Activated CD8-positive, alpha-beta memory T cell treated with anti-CD3 and anti-CD28 coated beads for 24 hours (primary cell): ENCODE measurements around the gene UBD.

Experiments
- DNase-seq: peaks from one replicate; pipeline ENCODE4 v3.0.0-alpha.2; 2020

UBD gene

GRCh38 chr6:29559524-29560287 is at the start of gene UBD:
Gene UBD (minus strand): TSS chr6:29559732. CDS start chr6:29559701, 31 bp downstream.
- DNase-seq, result no peak

DNA sequence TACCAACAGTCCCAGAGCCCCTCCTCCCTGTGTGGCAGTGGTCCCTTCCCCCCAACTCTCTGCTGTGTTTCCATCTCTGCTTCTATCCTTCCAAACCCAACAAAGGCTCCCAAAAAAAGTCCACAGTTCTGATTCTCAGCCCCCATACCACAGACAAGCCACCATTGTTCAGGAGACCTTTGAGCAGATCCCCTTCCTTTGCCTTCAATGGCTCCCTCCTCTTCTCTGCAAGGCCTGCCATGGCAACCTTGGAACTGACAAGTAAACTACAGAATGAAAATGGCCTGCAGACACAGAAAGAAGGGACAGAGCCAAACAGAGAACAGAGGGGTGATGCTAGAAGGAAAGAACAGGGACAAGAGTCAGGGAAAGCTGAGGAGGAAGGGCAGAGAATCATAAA is 48.6 kb upstream of the UBD start:
- no peak for DNase-seq

- no peak for DNase-seq
Observed at GRCh38 chr6:29603930-29604329, 44.4 kb upstream of the UBD start.

DNA sequence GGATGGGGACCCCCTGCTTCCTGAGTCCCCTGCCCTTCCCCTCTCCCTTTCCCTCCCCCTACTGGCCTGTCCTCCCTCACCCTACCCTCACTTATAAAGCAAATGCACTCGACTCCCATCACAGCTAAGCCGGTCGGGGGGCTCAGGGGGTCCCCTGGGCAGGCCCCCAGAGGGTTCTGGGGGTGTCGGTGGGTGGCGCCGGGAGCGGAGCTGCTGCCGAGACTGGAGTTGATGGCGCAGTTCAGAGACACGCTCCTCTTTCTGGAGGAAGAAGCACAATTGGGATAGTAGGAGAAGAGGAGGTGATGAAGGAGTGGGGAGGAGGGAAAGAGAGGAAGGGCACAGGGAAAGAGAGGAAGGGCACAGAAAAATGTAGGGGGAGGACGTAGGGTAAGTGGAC is 43.9 kb upstream of the UBD start:
- DNase-seq, result no peak

- no peak for DNase-seq
Observed at GRCh38 chr6:29602564-29603361, 43.2 kb upstream of the UBD start.

DNA sequence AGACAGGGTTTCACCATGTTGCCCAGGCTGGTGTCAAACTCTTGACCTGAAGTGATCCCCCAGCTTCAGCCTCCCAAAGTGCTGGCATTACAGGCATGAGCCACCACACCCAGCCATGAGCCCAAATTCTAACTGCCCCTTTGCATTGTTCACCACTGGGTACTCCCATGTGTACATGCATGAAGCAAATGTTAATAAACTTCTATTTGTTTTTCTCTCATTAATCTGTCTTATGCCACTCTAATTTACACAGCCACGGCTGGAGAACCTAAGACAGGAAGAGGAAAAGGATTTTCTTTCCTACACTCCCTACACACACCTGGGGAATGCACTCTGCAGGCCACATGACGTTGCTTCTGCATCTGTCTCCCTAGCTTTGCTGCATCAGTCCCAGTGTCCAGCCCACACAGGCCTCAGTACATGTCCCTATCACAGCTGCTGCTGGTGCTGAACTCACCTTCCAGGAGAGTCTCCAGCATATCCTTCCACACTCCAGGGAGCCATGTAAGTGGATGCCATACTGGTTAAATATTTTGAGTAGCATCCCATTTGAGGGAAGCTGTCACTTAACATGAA is 38.7 kb upstream of the UBD start:
- no peak for DNase-seq

GRCh38 chr6:29597184-29597583 is 37.7 kb upstream of the UBD start:
- no peak for DNase-seq

- DNase-seq, result no peak
Observed at GRCh38 chr6:29596381-29596900, 36.9 kb upstream of the UBD start.

DNA sequence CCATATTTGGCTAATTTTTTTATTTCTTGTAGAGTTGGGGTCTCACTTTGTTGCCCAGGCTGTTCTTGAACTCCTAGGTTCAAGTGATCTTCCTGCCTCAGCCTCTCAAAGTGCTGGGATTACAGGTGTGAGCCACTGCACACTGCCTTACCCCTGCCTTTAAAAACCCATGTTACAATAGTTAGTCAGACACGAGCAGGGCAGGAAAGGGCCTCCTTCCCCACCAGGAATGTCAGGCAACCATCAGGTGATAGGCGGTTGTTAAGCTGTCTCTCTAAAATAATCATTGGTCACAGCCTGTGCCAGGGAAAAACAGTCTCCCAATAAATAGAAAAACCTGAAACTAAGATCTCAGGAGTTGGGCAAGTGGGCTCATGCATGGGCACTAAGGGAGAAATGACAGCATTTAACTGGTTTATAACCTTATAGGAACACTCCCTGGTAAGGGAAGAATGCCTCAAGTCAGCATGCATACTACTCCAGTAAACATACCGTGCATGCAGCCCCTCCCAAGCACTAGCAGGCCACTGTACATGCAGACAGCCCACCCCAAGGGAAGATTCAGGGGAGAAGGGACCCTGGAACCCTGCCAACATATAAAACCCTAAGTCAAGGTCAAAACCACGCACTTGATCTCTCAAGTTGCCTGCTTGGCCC is 33.8 kb upstream of the UBD start:
- no peak for DNase-seq

- DNase-seq, result no peak
Observed at GRCh38 chr6:29591677-29592076, 32.1 kb upstream of the UBD start.

DNA sequence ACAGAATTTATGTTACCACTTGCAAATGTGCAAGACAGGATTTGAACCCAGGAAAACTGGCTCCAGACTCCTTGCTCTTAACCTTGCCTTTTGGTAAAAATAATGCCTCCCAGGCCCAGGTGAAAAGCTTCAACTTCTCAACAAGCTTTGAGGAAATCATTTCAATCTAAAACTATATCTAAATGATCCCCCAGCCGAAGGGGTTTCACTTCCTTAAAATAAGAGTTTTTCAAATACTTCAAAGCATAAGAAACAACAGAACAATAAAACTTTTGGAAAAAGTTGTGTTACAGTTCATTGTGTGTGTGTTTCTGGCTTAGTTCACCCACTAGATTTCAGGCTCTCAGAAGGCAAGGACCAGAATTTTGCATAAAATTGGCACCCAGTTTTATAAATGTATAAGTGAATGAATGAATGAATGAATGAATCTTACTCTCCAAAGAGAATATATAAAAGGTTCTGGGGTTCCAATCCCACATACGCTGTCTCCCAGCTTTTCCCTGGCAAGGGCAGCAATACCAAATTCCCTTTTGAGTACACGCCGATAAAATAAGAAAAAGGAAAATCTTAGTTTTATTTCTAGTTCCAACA is 30.8 kb upstream of the UBD start:
- no peak for DNase-seq

DNA sequence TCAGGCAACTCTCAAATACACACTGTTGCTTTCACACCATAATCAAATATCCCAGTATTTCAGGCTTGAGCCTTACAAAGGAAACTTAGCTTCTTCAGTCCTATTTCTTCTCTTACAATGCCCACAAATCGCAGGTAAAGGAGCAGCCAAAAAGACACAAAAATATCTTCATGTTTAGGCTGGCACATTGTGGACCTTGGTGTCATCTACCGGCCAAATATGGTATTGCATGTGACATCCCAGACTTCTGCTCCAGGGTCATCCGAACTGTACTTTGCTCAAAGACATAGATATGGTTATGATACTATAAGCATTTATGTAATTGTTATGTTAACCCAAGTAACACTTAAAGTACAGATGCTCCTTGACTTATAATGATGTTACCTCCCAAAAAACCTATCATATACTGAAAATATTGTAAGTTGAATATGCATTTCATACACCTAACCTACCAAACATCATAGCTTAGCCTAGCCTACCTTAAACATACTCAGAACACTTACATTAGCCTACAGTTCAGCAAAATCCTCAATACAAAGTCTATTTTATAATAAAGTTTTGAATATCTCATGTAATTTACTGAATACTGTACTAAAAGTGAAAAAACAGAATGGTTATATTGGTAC is 30.0 kb upstream of the UBD start:
- DNase-seq, result peak; percentile 71

GRCh38 chr6:29584821-29585220 is 25.3 kb upstream of the UBD start, which contains the start of gene OR2H2:
Gene OR2H2 (plus strand): TSS chr6:29585121. CDS start chr6:29587945, 2,824 bp downstream.
- DNase-seq, result no peak

DNA sequence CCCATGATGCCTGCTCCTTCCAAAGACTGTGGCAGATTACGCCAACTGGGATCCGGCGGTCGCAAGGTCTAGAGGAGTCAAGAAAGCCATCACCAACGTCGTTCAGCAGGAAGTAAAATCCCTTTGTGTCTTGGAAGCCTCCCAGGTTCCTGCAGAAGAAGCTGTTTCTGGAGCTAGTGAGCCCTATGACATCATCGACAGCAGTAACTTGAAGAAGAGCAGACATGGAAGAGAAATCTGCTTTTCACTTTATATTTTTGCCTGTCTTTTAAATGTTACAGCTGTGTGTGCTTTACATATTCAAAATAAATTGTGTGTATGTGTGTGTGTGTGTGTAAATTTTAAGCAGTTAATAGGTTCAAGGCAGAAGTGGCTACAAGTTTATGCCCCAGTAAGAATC is 18.0 kb upstream of the UBD start:
- no peak for DNase-seq

- DNase-seq, result no peak
Observed at GRCh38 chr6:29576056-29576455, 16.5 kb upstream of the UBD start.

DNA sequence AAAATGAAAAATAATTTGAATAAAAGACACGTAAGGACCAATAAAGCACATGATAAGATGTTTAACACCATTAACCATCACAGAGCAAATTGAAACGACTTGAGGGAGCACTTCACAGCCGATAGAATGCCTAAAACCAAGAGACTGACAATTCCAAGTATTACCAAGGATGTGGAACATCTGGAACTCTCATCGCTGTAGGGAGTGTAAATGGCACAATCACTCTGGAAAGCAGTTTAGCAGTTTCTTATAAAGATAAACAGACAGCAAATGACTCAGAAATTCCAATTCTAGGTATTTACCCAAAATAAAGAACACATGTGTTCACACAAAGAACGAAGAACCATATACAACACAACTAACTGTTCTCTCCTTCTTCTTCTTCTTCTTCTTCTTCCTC is 8.5 kb upstream of the UBD start:
- no peak for DNase-seq

GRCh38 chr6:29567541-29567940 is 8.0 kb upstream of the UBD start:
- DNase-seq, result no peak

- no peak for DNase-seq
Observed at GRCh38 chr6:29566856-29567255, 7.3 kb upstream of the UBD start.

DNA sequence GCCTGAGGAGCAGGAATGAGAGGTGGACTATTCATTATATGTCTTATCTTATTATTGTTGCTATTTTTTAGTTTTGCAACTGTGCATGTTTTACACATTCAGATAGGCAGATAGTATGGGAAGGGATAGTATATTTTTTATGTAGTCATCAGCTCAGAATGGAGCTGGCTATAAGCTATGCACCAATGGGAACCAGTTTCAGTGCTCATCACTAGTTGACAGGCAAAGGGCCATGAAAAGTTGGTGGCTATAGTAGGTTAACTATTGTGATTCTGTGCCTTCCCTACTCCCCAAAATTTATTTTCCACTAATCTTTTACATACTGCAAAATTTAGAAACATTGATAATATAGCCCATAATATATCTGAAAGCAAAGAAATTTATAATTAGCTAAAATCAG is 5.3 kb upstream of the UBD start:
- no peak for DNase-seq

DNA sequence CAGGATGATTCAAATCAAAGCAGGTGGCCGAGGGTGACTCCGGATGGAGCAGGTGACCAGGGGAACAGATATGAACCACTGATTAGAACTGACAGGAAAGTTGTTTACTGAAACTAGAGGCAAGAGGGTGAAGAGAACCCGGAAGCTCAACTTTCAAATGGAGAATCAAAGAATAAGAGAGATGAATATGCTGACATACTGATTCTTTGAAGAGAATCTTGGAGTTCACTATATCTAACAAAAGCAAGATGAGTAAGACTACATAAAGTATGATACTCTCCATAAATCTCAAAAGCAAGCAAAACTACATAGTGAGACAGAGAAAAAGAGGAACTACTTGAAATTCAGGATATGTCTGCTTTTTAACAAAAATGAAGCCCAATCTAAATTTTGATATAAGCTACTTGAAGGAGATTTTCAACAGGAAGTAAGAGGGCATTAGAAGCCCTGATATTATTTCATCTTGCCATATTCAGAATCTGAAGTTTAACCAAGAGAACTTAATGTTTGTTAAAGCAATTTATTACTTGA is 4.0 kb upstream of the UBD start:
- DNase-seq, result no peak

DNA sequence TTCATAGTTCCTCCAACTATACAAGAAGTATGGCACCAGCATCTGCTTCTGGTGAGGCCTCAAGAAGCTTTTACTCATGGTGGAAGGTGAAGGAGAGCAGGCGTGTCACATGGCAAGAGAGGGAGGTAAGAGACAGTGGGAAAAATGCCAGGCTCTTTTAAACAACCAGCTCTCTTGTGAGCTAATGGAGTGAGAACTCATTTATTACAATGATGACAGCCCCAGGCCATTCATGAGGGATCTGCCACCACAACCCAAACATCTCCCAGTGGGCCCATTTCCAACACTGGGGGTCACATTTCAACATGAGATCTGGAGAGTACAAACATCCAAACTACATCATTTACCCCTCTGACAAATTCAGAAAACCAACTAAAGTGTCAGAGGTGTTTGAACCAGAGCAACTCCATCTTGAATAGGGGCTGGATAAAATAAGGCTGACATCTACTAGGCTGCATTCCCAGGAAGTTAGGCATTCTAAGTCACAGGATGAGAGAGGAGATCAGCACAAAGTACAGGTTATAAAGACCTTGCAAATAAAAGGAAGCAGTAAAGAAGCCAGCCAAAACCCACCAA is 2.2 kb upstream of the UBD start:
- DNase-seq, result no peak

DNA sequence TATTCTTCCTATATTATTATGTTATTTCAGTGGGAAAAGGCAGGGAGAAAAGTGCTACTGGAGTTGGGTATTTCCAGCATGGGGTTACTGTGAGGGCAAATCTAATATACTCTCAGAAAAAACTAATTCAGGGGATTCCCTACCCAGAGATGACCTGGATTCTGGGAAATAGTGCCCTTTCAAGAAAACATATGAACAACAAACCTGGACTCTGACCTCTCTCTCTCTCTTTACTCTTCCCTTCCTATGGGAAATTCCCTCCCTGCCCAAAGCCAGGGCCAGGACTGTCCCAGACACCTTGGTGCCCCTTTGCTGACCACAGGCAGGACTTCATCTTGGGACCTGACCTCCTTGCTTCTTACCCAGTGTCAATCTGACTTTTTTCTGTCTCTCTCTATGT is 1.6 kb upstream of the UBD start:
- DNase-seq, result no peak
